Loucy (cell line): Measurements from ENCODE around the gene TNPO3.

ENCODE experiments used
- H2AFZ ChIP-seq: fragments of 200-600 bp; sonication (generic); 2 replicates; pipeline ENCODE4 v1.6.0; 2016; ENCODE audit warnings: antibody characterized with exemption, mild to moderate bottlenecking, low read length, moderate library complexity
- H3F3A ChIP-seq: fragments of 200-600 bp; 2 replicates; pipeline ENCODE4 v1.6.0; 2016; ENCODE audit warnings: antibody characterized with exemption, low read depth, mild to moderate bottlenecking
- H3K27me3 ChIP-seq: fragments of 200-600 bp; sonication (generic); 2 replicates; pipeline ENCODE4 v1.6.1; 2014; ENCODE audit warnings: low read length, mild to moderate bottlenecking; ENCODE audit not compliant: insufficient read depth, poor library complexity, severe bottlenecking
- H3K36me3 ChIP-seq: fragments of 200-600 bp; sonication (generic); 2 replicates; pipeline ENCODE4 v1.6.1; 2016; ENCODE audit warnings: low read length; ENCODE audit not compliant: insufficient read depth
- H3K4me1 ChIP-seq: fragments of 200-600 bp; sonication (generic); 2 replicates; pipeline ENCODE4 v1.5.1; 2014; ENCODE audit warnings: low read length, mild to moderate bottlenecking; ENCODE audit not compliant: insufficient read depth, poor library complexity, severe bottlenecking
- H3K4me2 ChIP-seq: fragments of 200-600 bp; sonication (generic); 2 replicates; pipeline ENCODE4 v1.6.0; 2014; ENCODE audit warnings: antibody characterized with exemption, low read length, low read depth, mild to moderate bottlenecking; ENCODE audit not compliant: poor library complexity, severe bottlenecking
- H3K4me3 ChIP-seq: fragments of 200-600 bp; sonication (generic); 2 replicates; pipeline ENCODE4 v1.5.1; 2014; ENCODE audit warnings: low read length, mild to moderate bottlenecking, mixed read lengths; ENCODE audit not compliant: poor library complexity, severe bottlenecking
- H3K79me2 ChIP-seq: fragments of 200-600 bp; sonication (generic); 2 replicates; pipeline ENCODE4 v1.6.1; 2014; ENCODE audit warnings: low read length; ENCODE audit not compliant: insufficient read depth
- H3K9ac ChIP-seq: fragments of 200-600 bp; sonication (generic); 2 replicates; pipeline ENCODE4 v1.6.0; 2014; ENCODE audit warnings: mild to moderate bottlenecking, low read depth, low read length, moderate library complexity; ENCODE audit not compliant: poor library complexity, severe bottlenecking
- H3K9me2 ChIP-seq: fragments of 200-600 bp; sonication (generic); replicated peaks from 2 replicates; pipeline ENCODE4 v1.6.1; 2016; ENCODE audit warnings: low read depth, low read length, mixed read lengths
- H3K9me3 ChIP-seq: fragments of 200-600 bp; sonication (generic); 2 replicates; pipeline ENCODE4 v1.6.1; 2014; ENCODE audit warnings: mild to moderate bottlenecking, antibody characterized with exemption, low read length, low read depth; ENCODE audit not compliant: insufficient read depth
- H4K20me1 ChIP-seq: fragments of 200-600 bp; sonication (generic); 2 replicates; pipeline ENCODE4 v1.6.0; 2014; ENCODE audit warnings: antibody characterized with exemption, low read length, mild to moderate bottlenecking; ENCODE audit not compliant: insufficient read depth, poor library complexity, severe bottlenecking
- CTCF ChIP-seq: fragments of 200-600 bp; sonication (generic); conservative IDR thresholded peaks from 2 replicates; pipeline ENCODE4 v1.5.1; 2014; ENCODE audit warnings: mild to moderate bottlenecking, antibody characterized with exemption, low read length
- EZH2phosphoT487 ChIP-seq: fragments of 200-600 bp; IDR thresholded peaks from 2 replicates; pipeline ENCODE4 v1.6.1; 2018; ENCODE audit warnings: antibody characterized with exemption, mild to moderate bottlenecking, moderate library complexity, borderline replicate concordance

Gene TNPO3

GRCh38 chr7:128922496-128923410 lies 132.2 kb downstream of the TNPO3 start:
- Histone ChIP-seq H4K20me1 (no peaks in the 10 kb centered on the region), H3K36me3 (no peaks in the 10 kb centered on the region), H3K79me2 (no peaks in the 10 kb centered on the region), H3F3A (no peaks in the 10 kb centered on the region), H2AFZ (no peak overlapping the region), H3K4me2 (no peak overlapping the region), H3K27me3 (no peaks in the 10 kb centered on the region), H3K9me3 (no peaks in the 10 kb centered on the region), H3K4me3 (no peak overlapping the region), H3K4me1 (no peaks in the 10 kb centered on the region), H3K9ac (no peak overlapping the region), H3K9me2 (no peaks in the 10 kb centered on the region)
- TF ChIP-seq EZH2phosphoT487 (no peak), CTCF (no peak)

- no peaks in the 10 kb centered on the region for H3F3A ChIP-seq
- H3K9me2 ChIP-seq = no peaks in the 10 kb centered on the region
- no peak overlapping the region for H3K9ac ChIP-seq
- no peak overlapping the region for H3K4me2 ChIP-seq
- no peaks in the 10 kb centered on the region for H3K4me1 ChIP-seq
- H3K27me3 ChIP-seq = no peaks in the 10 kb centered on the region
- no peaks in the 10 kb centered on the region for H3K79me2 ChIP-seq
- H4K20me1 ChIP-seq = no peaks in the 10 kb centered on the region
- no peaks in the 10 kb centered on the region for H3K36me3 ChIP-seq
- H3K9me3 ChIP-seq = no peaks in the 10 kb centered on the region
- no peak overlapping the region for H3K4me3 ChIP-seq
- TF ChIP-seq CTCF = no peak
- no peak for TF ChIP-seq EZH2phosphoT487
- H2AFZ ChIP-seq = no peak overlapping the region
Observed at GRCh38 chr7:128921866-128922440, 133.0 kb downstream of the TNPO3 start.

GRCh38 chr7:128920913-128921582 lies 133.9 kb downstream of the TNPO3 start:
- no peak for TF ChIP-seq CTCF
- Histone ChIP-seq H2AFZ (no peak overlapping the region), H3K9me2 (no peaks in the 10 kb centered on the region), H3K36me3 (no peaks in the 10 kb centered on the region), H4K20me1 (no peaks in the 10 kb centered on the region), H3F3A (no peaks in the 10 kb centered on the region), H3K4me1 (no peaks in the 10 kb centered on the region), H3K9me3 (no peaks in the 10 kb centered on the region), H3K79me2 (no peaks in the 10 kb centered on the region), H3K4me2 (no peak overlapping the region), H3K4me3 (no peak overlapping the region), H3K9ac (no peak overlapping the region), H3K27me3 (no peaks in the 10 kb centered on the region)
